GM04504 (cell line): ENCODE measurements around the gene PTGES3L.
"Not testable (repeated sequence)": the region's sequence is repeated elsewhere in the genome, so short reads cannot be mapped to it uniquely, and the experiment has no call there.

ENCODE experiments used
- DNase-seq: peaks from one replicate; pipeline ENCODE4 v3.0.0-alpha.2; 2012; ENCODE audit warnings: low read depth

The PTGES3L gene

GRCh38 chr17:42919522-42920077, 60.3 kb downstream of the PTGES3L start:
- DNase-seq = not testable (repeated sequence)

- DNase-seq = no peak
Observed at GRCh38 chr17:42918902-42919521, 60.9 kb downstream of the PTGES3L start.
